Effector memory CD8-positive, alpha-beta T cell (primary cell): ENCODE results near the gene PTPN7.

Source experiments
- ATAC-seq: fragments of 150-1000 bp; cut with Tn5 transposase; replicated peaks from 2 replicates; pipeline ENCODE4 v1.10.0; 2021; ENCODE audit warnings: mild to moderate bottlenecking, moderate library complexity
- DNase-seq, 3 experiments: peaks; one replicate each; pipeline ENCODE4 v3.0.0; 2021
- H3K27ac Mint-ChIP-seq, 2 donors: one replicate each; pipeline ENCODE4 v1.8.0; 2022; ENCODE audit warnings: mild to moderate bottlenecking in 2 of 2, mixed read lengths in 2 of 2, moderate library complexity in 2 of 2
- H3K27me3 Mint-ChIP-seq, 2 donors: one replicate each; pipeline ENCODE4 v1.8.0; 2022; ENCODE audit warnings: mixed read lengths in 2 of 2
- H3K36me3 Mint-ChIP-seq: one replicate; pipeline ENCODE4 v1.8.0; 2022; ENCODE audit warnings: mild to moderate bottlenecking, moderate library complexity, mixed read lengths; ENCODE audit not compliant: insufficient read depth
- H3K4me1 Mint-ChIP-seq, 2 donors: one replicate each; pipeline ENCODE4 v1.8.0; 2022; ENCODE audit warnings: low read depth in 2 of 2, mixed read lengths in 2 of 2
- H3K4me3 Mint-ChIP-seq, 2 donors: one replicate each; pipeline ENCODE4 v1.8.0; 2022; ENCODE audit warnings: mild to moderate bottlenecking in 2 of 2, mixed read lengths in 2 of 2, moderate library complexity in 2 of 2
- H3K9me3 Mint-ChIP-seq, 2 donors: one replicate each; pipeline ENCODE4 v1.8.0; 2022; ENCODE audit warnings: mixed read lengths in 2 of 2

The PTPN7 gene

GRCh38 chr1:202133496-202133895, 26.9 kb downstream of the PTPN7 start:
- peaks cover 0 to 11% of the 10 kb centered on the region in 2 donors for H3K4me1 Mint-ChIP-seq
- no peaks in the 10 kb centered on the region for H3K27me3 Mint-ChIP-seq
- ATAC-seq, result no peak
- no peak overlapping the region for H3K4me3 Mint-ChIP-seq
- no peaks in the 10 kb centered on the region for H3K9me3 Mint-ChIP-seq
- DNase-seq, result no peak
- H3K36me3 Mint-ChIP-seq, result peaks cover 61% of the 10 kb centered on the region
- H3K27ac Mint-ChIP-seq, result no peak overlapping the region

GRCh38 chr1:202133001-202133400, 27.4 kb downstream of the PTPN7 start:
- Mint-ChIP-seq H3K27me3 (peaks cover 0 to under 1% of the 10 kb centered on the region in 2 donors), H3K36me3 (peaks cover 61% of the 10 kb centered on the region), H3K27ac (no peak overlapping the region), H3K9me3 (no peaks in the 10 kb centered on the region), H3K4me1 (peaks cover 0 to 8% of the 10 kb centered on the region in 2 donors), H3K4me3 (no peak overlapping the region)
- ATAC-seq (no peak), DNase-seq (no peak)

- Mint-ChIP-seq H3K27me3 (peaks cover 3 to 8% of the 10 kb centered on the region in 2 donors), H3K4me1 (peaks cover 0 to 7% of the 10 kb centered on the region in 2 donors), H3K36me3 (peaks cover 54% of the 10 kb centered on the region), H3K9me3 (no peaks in the 10 kb centered on the region), H3K27ac (peak overlapping the region in 1 of 2 donors; percentile 20), H3K4me3 (peak overlapping the region in 1 of 2 donors; percentile 6)
- no peak for DNase-seq
- no peak for ATAC-seq
These were observed 28.2 kb downstream of the PTPN7 start for GRCh38 chr1:202131956-202132821.

- no peak overlapping the region for H3K27ac Mint-ChIP-seq
- peaks cover 13 to 21% of the 10 kb centered on the region in 2 donors for H3K27me3 Mint-ChIP-seq
- no peak overlapping the region for H3K4me3 Mint-ChIP-seq
These were observed 29.4 kb downstream of the PTPN7 start for GRCh38 chr1:202130816-202131522.

DNA sequence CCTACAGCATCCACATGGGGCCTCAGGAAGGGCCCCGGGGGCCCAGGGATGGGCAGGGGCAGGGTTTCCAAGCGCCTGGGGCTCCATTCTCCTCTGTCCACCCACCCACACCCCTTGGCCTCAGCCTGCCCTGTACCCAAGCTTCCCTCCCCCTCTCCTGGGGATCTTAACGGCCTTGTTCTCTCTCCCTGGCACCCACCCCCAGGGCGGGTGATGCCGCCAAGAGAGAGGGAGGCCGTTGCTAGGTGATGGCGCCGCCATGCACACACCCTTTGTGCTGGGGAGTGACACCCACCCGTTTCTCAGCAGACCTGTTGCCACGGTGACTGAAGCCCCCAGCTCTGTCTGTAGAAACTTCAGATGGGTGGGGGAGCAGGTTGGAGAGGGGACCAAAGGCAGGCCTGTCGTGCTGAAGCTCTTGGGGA, 30.1 kb downstream of the PTPN7 start:
- no peak for ATAC-seq
- H3K36me3 Mint-ChIP-seq, result peaks cover 44% of the 10 kb centered on the region
- H3K27ac Mint-ChIP-seq, result peak overlapping the region in 1 of 2 donors; percentile 19
- no peak overlapping the region for H3K4me3 Mint-ChIP-seq
- DNase-seq, result no peak
- peaks cover 0 to 3% of the 10 kb centered on the region in 2 donors for H3K4me1 Mint-ChIP-seq
- H3K9me3 Mint-ChIP-seq, result no peaks in the 10 kb centered on the region
- H3K27me3 Mint-ChIP-seq, result peaks cover 18 to 27% of the 10 kb centered on the region in 2 donors

More at GRCh38 chr1:202130816-202131522, 29.4 kb downstream of the PTPN7 start:
- peaks cover 44% of the 10 kb centered on the region for H3K36me3 Mint-ChIP-seq
- no peak for DNase-seq
- ATAC-seq, result no peak
- H3K9me3 Mint-ChIP-seq, result no peaks in the 10 kb centered on the region
- peaks cover 0 to 8% of the 10 kb centered on the region in 2 donors for H3K4me1 Mint-ChIP-seq

GRCh38 chr1:202129453-202130296, 30.7 kb downstream of the PTPN7 start:
- Mint-ChIP-seq H3K9me3 (no peaks in the 10 kb centered on the region), H3K4me3 (no peak overlapping the region), H3K36me3 (peaks cover 39% of the 10 kb centered on the region), H3K27me3 (peaks cover 18 to 27% of the 10 kb centered on the region in 2 donors), H3K27ac (peak overlapping the region in 1 of 2 donors; percentile 19), H3K4me1 (peaks cover 0 to 3% of the 10 kb centered on the region in 2 donors)
- ATAC-seq (no peak), DNase-seq (no peak)

DNA sequence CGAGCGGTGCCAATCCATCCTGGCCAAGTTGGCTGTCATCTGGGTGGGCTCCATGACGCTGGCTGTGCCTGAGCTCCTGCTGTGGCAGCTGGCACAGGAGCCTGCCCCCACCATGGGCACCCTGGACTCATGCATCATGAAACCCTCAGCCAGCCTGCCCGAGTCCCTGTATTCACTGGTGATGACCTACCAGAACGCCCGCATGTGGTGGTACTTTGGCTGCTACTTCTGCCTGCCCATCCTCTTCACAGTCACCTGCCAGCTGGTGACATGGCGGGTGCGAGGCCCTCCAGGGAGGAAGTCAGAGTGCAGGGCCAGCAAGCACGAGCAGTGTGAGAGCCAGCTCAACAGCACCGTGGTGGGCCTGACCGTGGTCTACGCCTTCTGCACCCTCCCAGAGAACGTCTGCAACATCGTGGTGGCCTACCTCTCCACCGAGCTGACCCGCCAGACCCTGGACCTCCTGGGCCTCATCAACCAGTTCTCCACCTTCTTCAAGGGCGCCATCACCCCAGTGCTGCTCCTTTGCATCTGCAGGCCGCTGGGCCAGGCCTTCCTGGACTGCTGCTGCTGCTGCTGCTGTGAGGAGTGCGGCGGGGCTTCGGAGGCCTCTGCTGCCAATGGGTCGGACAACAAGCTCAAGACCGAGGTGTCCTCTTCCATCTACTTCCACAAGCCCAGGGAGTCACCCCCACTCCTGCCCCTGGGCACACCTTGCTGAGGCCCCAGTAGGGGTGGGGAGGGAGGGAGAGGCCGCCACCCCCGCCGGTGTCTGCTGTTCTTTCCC, 32.4 kb downstream of the PTPN7 start:
- H3K9me3 Mint-ChIP-seq, result no peaks in the 10 kb centered on the region
- H3K27ac Mint-ChIP-seq, result no peak overlapping the region
- H3K27me3 Mint-ChIP-seq, result peaks cover 30 to 42% of the 10 kb centered on the region in 2 donors
- DNase-seq (no peak), ATAC-seq (no peak)
- peaks cover 0 to 3% of the 10 kb centered on the region in 2 donors for H3K4me1 Mint-ChIP-seq
- peaks cover 28% of the 10 kb centered on the region for H3K36me3 Mint-ChIP-seq
- H3K4me3 Mint-ChIP-seq, result no peak overlapping the region

- Mint-ChIP-seq H3K27ac (no peak overlapping the region), H3K4me3 (no peak overlapping the region), H3K9me3 (no peaks in the 10 kb centered on the region), H3K27me3 (peaks cover 34 to 51% of the 10 kb centered on the region in 2 donors), H3K4me1 (peaks cover 0 to 3% of the 10 kb centered on the region in 2 donors), H3K36me3 (peaks cover 18% of the 10 kb centered on the region)
- DNase-seq (no peak), ATAC-seq (no peak)
These were observed 33.3 kb downstream of the PTPN7 start for GRCh38 chr1:202127061-202127460.

DNA sequence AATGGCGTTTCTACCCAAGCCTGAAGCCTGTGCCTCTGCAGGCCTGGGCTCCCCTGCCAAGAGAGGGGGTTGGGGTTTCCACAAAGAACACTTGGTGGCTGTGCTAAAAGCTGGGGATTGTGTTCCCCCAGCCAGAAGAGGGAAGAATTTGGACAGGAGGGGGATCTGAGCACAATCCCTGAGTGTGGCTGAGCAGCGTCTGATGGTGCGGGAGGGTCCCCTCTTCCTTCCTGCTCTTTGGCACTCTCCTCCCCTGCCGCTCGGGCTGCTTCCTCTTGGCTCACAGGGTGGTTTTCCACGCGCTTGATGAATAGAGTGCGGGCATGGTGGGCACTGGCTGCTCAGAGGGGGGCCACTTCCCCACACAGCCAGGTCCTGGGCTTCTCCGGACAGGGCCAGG, 34.0 kb downstream of the PTPN7 start:
- DNase-seq, result no peak
- Mint-ChIP-seq H3K27ac (no peak overlapping the region), H3K36me3 (peaks cover 17% of the 10 kb centered on the region), H3K9me3 (no peaks in the 10 kb centered on the region), H3K4me3 (no peak overlapping the region), H3K4me1 (peaks cover 0 to 3% of the 10 kb centered on the region in 2 donors), H3K27me3 (peaks cover 40 to 57% of the 10 kb centered on the region in 2 donors)
- ATAC-seq, result no peak

- H3K4me3 Mint-ChIP-seq, result no peak overlapping the region
- peaks cover 12% of the 10 kb centered on the region for H3K36me3 Mint-ChIP-seq
- no peaks in the 10 kb centered on the region for H3K9me3 Mint-ChIP-seq
- ATAC-seq, result no peak
- H3K27me3 Mint-ChIP-seq, result peaks cover 44 to 63% of the 10 kb centered on the region in 2 donors
- H3K27ac Mint-ChIP-seq, result no peak overlapping the region
- DNase-seq, result no peak
- peaks cover 0 to 3% of the 10 kb centered on the region in 2 donors for H3K4me1 Mint-ChIP-seq
These were observed 34.8 kb downstream of the PTPN7 start for GRCh38 chr1:202125611-202126010.

DNA sequence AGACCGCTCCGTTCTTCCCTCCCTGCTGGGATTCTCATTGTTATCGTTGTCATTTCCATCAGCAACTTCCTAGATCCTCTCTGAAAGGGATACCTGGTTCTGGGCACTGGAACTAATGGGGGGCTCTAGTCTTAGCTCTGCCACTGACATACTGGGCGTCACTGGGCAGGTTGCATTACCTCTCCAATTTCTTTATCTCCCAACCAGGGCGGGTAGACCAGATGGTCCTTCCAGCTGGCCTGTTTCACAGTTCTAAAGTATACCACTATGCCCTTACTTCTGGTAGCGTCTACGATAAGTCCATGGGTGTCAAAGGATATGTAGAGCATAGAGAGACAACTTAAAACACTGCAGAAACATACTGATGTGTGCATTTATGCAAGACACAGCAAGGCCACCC, 36.3 kb downstream of the PTPN7 start:
- Mint-ChIP-seq H3K4me3 (no peak overlapping the region), H3K27ac (no peak overlapping the region), H3K36me3 (peaks cover under 1% of the 10 kb centered on the region), H3K4me1 (peaks cover 0 to 2% of the 10 kb centered on the region in 2 donors), H3K9me3 (no peaks in the 10 kb centered on the region), H3K27me3 (peaks cover 44 to 63% of the 10 kb centered on the region in 2 donors)
- DNase-seq (no peak), ATAC-seq (no peak)

DNA sequence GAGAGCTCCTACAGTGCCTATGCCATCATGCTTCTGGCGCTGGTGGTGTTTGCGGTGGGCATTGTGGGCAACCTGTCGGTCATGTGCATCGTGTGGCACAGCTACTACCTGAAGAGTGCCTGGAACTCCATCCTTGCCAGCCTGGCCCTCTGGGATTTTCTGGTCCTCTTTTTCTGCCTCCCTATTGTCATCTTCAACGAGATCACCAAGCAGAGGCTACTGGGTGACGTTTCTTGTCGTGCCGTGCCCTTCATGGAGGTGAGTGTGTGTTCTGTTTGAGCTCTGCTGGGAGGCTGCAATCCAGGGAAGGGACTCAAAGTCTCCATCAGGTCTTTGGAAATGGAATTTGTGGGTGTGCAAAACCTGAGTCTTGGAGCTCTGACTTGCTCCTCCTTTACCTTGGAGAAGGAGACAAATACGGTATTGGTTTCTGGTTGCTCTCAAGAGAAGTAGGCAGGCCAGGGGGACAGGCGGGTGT, 37.0 kb downstream of the PTPN7 start:
- Mint-ChIP-seq H3K27me3 (peaks cover 44 to 63% of the 10 kb centered on the region in 2 donors), H3K27ac (no peak overlapping the region), H3K4me1 (peaks cover 0 to 1% of the 10 kb centered on the region in 2 donors), H3K9me3 (no peaks in the 10 kb centered on the region), H3K36me3 (no peaks in the 10 kb centered on the region), H3K4me3 (no peak overlapping the region)
- DNase-seq (no peak), ATAC-seq (no peak)
